Gastrocnemius medialis (tissue), 4 donors: ENCODE results near the gene SGPL1.

Experiments
- POLR2A ChIP-seq, 2 donors: fragments of 450-650 bp; IDR thresholded peaks; one replicate each; pipeline ENCODE4 v1.6.1; 2017; ENCODE audit warnings: antibody characterized with exemption in 2 of 2, mild to moderate bottlenecking in 2 of 2, moderate library complexity in 2 of 2
- TF ChIP-seq, protein P1 (sequence below), 5 experiments: fragments of 450-650 bp in 3 of 5; fragments of 200-600 bp in 2 of 5; sonication (generic) in 2 of 5; IDR thresholded peaks in 4 of 5; conservative IDR thresholded peaks in 1 of 5; 1 replicate in 4 of 5; 2 replicates in 1 of 5; pipeline ENCODE4 v1.5.1; 2016 to 2019; ENCODE audit warnings: antibody characterized with exemption in 5 of 5, mild to moderate bottlenecking in 3 of 5, moderate library complexity in 3 of 5

DNA sequence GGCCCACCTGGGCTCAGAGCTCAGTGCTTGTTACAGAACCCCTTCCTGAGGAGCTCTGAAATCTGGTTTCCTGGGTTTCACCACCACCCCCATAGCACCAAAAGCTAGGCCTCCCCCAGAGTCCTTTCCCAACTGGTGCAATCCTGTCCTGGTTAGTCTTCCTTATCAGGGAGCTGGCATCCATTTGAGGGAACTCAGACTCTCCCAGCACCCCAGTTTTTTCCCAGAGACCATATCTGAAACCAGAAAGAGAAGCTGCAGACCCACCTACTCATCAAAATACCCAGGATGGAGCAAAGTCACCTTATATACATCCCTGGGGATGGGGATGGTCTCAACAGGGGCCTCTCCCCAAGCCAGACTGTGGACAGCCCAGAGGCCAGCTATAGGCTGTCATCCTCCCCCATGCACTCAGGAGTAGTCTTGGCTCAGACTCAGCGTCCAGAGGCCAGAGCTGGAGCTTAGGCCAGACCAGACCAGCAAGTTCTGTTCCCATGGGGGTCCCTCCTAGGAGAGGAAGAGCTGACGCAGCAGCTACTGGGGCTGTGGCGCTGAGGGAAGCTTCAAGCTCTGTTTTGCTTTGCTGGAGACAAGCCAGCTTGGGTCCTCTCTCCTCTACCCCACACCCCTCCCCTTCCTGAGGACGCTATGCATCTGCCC is 33.5 kb upstream of the SGPL1 start:
- TF ChIP-seq, protein P1, sequence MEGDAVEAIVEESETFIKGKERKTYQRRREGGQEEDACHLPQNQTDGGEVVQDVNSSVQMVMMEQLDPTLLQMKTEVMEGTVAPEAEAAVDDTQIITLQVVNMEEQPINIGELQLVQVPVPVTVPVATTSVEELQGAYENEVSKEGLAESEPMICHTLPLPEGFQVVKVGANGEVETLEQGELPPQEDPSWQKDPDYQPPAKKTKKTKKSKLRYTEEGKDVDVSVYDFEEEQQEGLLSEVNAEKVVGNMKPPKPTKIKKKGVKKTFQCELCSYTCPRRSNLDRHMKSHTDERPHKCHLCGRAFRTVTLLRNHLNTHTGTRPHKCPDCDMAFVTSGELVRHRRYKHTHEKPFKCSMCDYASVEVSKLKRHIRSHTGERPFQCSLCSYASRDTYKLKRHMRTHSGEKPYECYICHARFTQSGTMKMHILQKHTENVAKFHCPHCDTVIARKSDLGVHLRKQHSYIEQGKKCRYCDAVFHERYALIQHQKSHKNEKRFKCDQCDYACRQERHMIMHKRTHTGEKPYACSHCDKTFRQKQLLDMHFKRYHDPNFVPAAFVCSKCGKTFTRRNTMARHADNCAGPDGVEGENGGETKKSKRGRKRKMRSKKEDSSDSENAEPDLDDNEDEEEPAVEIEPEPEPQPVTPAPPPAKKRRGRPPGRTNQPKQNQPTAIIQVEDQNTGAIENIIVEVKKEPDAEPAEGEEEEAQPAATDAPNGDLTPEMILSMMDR (IDR thresholded peaks at IDR 0.05 in 4 of 5, conservative IDR thresholded peaks at IDR 0.05 in 1 of 5) = no peak
- no peak for TF ChIP-seq POLR2A (IDR thresholded peaks at IDR 0.05)
